ENCODE data around the gene P3H4.

Gene P3H4

GRCh38 chr17:41793784-41794539, 17.8 kb downstream of the P3H4 start:
- H3K27ac ChIP-seq, result no peak overlapping the region
- no peak for TF ChIP-seq ZFX (IDR thresholded peaks at IDR 0.05; ENCODE audit: borderline replicate concordance)
- no peak for TF ChIP-seq CTCF (IDR thresholded peaks at IDR 0.05)

- H3K27ac ChIP-seq, result no peak overlapping the region
- TF ChIP-seq ZFX (IDR thresholded peaks at IDR 0.05; ENCODE audit: borderline replicate concordance), result no peak
- TF ChIP-seq CTCF (IDR thresholded peaks at IDR 0.05), result no peak
These were observed 18.6 kb downstream of the P3H4 start for GRCh38 chr17:41792845-41793783.

- peak overlapping the region; percentile 81 for H3K27ac ChIP-seq
These were observed 24.7 kb downstream of the P3H4 start for GRCh38 chr17:41787021-41787418.

GRCh38 chr17:41786227-41787020, 25.3 kb downstream of the P3H4 start, which contains the start of gene JUP:
TSS of gene JUP (minus strand) at chr17:41786711. CDS start at chr17:41771854, 14,857 bp downstream.
- peak within 1 kb of the TSS; percentile 81 for H3K27ac ChIP-seq
- TF ChIP-seq CTCF (IDR thresholded peaks at IDR 0.05) (peak; percentile 98), ZFX (IDR thresholded peaks at IDR 0.05; ENCODE audit: borderline replicate concordance) (no peak)

More at GRCh38 chr17:41787021-41787418, 24.7 kb downstream of the P3H4 start:
- TF ChIP-seq ZFX (IDR thresholded peaks at IDR 0.05; ENCODE audit: borderline replicate concordance) (no peak), CTCF (IDR thresholded peaks at IDR 0.05) (no peak)

GRCh38 chr17:41785859-41786226, 25.9 kb downstream of the P3H4 start:
- no peak for TF ChIP-seq ZFX (IDR thresholded peaks at IDR 0.05; ENCODE audit: borderline replicate concordance)
- no peak for TF ChIP-seq CTCF (IDR thresholded peaks at IDR 0.05)
- peak overlapping the region; percentile 81 for H3K27ac ChIP-seq

- TF ChIP-seq CTCF (IDR thresholded peaks at IDR 0.05), result no peak
- no peak for TF ChIP-seq ZFX (IDR thresholded peaks at IDR 0.05; ENCODE audit: borderline replicate concordance)
- H3K27ac ChIP-seq, result peak overlapping the region; percentile 81
These were observed 26.5 kb downstream of the P3H4 start for GRCh38 chr17:41785091-41785858.
